HG03135 (cell line): ENCODE data around the gene KIAA0930.

Experiments used
- ATAC-seq: cut with Tn5 transposase; IDR thresholded peaks from one replicate; pipeline ENCODE4 v1.9.1; 2021; ENCODE audit warnings: mild to moderate bottlenecking, moderate library complexity; ENCODE audit not compliant: unreplicated experiment

KIAA0930 gene

GRCh38 chr22:45218976-45219375 is 21.7 kb downstream of the KIAA0930 start:
- ATAC-seq = no peak

GRCh38 chr22:45217806-45218205 is 22.9 kb downstream of the KIAA0930 start:
- ATAC-seq = no peak

GRCh38 chr22:45217345-45217744 is 23.3 kb downstream of the KIAA0930 start:
- no peak for ATAC-seq

DNA sequence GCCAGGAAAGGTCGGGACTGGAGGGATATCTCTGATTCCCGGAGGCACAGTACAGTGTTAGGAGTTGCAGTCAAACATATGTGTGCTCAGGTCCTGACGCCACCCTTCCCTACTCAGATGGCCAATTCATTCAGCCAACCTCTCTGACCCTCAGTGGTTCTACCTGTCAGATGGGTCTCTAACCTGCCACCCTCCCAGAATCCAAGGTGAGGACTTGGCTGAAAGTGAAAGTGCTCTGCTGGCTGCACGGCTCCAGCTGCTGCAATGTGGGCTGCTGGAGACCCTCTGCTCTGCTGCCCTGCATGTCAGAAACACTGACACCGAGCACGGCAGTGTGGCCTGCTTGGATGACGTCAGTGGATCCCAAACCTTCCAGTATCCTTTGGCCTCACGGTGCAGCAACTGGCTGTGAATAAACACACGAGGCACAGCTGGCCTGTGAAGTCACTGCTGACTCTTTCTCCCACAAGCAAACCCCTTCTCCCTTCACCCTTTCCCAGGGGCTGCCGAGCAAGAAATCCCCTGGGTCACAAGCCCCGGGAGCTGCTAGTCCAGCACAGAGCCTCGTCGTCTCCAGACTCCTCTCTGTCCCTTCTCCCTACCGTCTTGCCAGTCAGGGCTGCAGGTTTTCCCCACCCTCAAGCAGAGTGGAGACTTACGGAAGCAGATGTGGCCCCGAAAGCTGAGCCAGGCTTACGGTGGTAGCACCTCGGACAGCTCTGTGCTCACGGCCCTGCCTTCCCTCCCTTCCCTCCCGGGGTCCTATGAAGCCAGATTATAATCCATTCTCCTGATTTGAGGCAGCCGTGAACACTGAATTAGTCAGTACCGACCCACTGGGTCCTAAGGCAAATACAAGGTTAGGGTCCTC is 24.3 kb downstream of the KIAA0930 start:
- ATAC-seq = no peak

DNA sequence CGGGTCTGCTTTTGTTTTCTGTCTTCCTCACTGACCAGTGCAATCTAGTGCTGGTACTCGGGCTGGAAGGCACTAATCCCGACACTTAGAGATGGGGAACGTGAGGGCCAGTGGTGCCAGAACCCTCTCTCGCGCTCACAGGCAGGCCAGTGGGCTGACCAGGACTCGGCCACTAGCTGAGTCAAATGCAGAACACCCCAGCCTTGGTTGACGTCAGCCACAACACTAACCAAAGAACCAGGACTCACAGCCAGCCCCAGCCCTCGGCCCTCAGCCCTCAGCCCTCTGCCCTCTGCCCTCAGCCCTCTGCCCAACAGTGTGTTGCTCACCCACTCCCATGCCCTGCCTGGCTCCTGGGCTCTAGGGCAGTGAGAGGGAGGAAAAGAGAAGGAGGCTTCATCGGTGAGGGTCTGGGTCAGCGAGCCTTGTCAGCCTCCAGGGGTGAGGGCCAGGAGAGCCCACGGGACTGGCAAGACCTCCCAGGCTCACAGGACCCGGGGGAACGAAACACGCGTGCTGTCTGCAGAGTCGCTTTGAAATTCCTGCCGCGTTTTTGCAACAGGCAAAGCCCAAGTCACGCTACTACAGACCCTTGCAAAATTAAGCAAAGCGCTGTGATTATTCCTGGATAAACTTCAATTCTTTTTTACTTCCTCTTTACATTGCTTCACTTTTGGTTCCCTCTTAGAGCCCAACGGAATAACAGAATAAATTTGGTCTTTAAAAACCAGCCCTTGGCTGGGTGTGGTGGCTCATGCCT is 27.5 kb downstream of the KIAA0930 start:
- no peak for ATAC-seq

- ATAC-seq = no peak
Measured at GRCh38 chr22:45212306-45212709, 28.4 kb downstream of the KIAA0930 start.

- no peak for ATAC-seq
Measured at GRCh38 chr22:45211848-45212247, 28.8 kb downstream of the KIAA0930 start.

- no peak for ATAC-seq
Measured at GRCh38 chr22:45211435-45211834, 29.3 kb downstream of the KIAA0930 start.

DNA sequence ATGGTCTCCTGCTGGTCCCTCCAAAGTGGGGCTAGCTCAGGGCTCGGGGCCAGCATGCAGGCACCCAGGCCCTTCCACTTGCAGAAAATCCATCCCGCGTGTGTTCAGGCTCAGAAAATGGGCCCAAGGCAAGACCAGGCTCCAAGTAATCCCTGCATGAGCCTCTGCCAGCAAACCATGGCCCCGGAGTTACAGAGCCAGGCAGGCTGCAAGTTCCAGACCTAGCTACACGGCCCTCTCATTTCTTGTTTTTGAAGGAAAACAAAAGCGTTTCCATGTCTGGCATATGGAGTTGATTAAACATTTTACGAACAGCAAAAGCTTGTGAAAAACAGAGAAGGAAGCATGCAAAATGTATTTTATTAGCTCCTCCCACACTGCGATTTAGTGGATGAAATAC is 29.7 kb downstream of the KIAA0930 start:
- ATAC-seq = no peak

GRCh38 chr22:45210577-45210976 is 30.1 kb downstream of the KIAA0930 start:
- ATAC-seq = no peak

DNA sequence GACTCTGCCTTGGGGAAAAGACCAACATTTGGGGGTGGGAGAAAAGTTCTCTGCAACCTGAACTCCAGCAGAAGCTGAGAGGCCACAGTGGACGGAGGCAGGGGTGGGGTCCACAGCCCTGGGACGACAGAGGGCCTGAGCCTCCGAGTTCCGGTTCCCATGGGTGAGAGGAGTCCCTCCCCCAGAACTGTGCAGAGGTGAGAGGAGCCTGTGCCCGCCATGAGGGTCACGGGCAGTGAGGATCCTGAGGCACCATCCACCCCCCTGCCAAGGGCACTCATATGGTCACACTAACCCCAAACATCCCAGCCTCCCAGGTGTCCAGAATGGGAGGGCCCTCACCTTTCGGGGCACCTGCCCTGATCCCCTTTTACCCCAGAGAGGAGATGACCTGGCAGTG is 30.5 kb downstream of the KIAA0930 start:
- no peak for ATAC-seq

GRCh38 chr22:45208993-45209838 is 31.5 kb downstream of the KIAA0930 start:
- ATAC-seq = no peak

DNA sequence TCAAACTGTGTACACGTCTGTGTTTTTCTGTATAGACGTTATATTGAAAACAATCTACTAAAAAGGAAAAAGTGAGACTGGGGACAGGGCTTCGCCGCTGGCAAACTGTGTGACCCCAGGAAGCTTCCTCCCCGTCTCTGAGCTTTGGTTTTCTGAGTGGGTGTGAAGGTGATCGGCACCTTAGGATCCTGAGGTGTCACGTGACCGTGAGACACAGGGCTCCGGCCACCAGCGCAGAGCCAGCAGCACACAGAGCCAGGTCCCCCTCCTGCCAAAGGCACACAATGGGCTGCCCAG is 32.0 kb downstream of the KIAA0930 start:
- ATAC-seq = no peak

DNA sequence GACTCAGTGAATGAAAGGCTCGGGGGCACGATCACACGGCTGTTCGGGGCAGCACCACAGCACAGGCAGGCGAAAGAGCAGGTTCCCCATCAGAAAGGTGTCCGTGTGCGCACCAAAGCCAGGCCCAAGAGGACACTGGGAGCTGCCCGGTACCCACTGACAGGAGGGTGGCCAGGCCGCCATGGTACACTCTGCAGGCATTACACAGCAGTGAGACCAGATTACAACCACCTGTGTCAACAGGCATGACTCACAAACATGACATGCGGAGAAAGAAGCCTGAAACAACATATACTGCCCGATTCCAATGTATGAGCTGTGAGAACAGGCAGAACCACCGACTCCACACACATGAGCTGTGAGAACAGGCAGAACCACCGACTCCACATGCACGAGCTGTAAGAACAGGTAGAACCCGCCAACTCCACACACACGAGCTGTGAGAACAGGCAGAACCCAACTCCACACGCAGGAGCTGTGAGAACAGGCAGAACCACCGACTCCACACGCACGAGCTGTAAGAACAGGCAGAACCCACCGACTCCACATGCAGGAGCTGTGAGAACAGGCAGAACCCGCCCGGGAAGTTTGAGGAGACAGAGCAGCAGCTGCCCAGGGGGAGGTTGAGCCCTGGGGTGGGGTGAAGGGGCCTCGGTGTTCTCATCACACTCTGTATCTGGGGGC is 32.6 kb downstream of the KIAA0930 start:
- ATAC-seq = no peak

GRCh38 chr22:45207533-45207932 is 33.2 kb downstream of the KIAA0930 start:
- ATAC-seq = no peak

DNA sequence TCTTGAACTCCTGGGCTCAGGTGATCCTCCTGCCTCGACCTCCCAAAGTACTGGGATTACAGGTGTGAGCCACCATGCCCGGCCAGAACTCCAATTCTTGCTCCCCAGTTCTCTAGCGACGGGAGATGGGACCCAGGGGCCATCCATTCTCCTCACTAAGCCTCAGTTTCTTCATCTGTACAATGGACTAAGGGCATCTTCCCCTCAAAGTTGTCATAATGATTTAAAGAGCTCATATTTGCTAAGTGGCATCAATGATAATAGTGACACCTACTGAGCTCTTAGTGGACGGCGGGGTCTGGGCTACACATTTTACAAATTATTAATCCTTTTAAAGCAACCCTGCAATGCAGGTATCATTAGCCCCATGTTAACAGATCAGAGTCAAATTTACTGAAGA is 34.5 kb downstream of the KIAA0930 start:
- ATAC-seq = no peak

- ATAC-seq = no peak
Measured at GRCh38 chr22:45205276-45205925, 35.3 kb downstream of the KIAA0930 start.

- ATAC-seq = no peak
Measured at GRCh38 chr22:45204819-45205218, 35.9 kb downstream of the KIAA0930 start.

- ATAC-seq = no peak
Measured at GRCh38 chr22:45204241-45204640, 36.5 kb downstream of the KIAA0930 start.
